Stimulated activated memory B cell treated with anti-CD40 and anti-IgM and Interleukin-4, amounts not matched to agents 10 μg/mL and 1 μg/mL and 100 μg/mL, for 72 hours (primary cell): Measurements from ENCODE around the gene CRTC2.
"Not testable (repeated sequence)": the region's sequence is repeated elsewhere in the genome, so short reads cannot be mapped to it uniquely, and the experiment has no call there.

Source experiments
- ATAC-seq: fragments of 150-1000 bp; cut with Tn5 transposase; 2 replicates; pipeline ENCODE4 v1.10.0; 2021
- H3K27ac Mint-ChIP-seq: one replicate; pipeline ENCODE4 v1.8.0; 2022; ENCODE audit warnings: mild to moderate bottlenecking, mixed read lengths
- H3K27me3 Mint-ChIP-seq: one replicate; pipeline ENCODE4 v1.8.0; 2022; ENCODE audit warnings: mixed read lengths
- H3K36me3 Mint-ChIP-seq: one replicate; pipeline ENCODE4 v1.8.0; 2022; ENCODE audit warnings: mixed read lengths
- H3K4me1 Mint-ChIP-seq: one replicate; pipeline ENCODE4 v1.8.0; 2022; ENCODE audit warnings: mixed read lengths
- H3K4me3 Mint-ChIP-seq: one replicate; pipeline ENCODE4 v1.8.0; 2022; ENCODE audit warnings: mild to moderate bottlenecking, moderate library complexity, mixed read lengths
- H3K9me3 Mint-ChIP-seq: one replicate; pipeline ENCODE4 v1.8.0; 2022; ENCODE audit warnings: mixed read lengths

Gene CRTC2

GRCh38 chr1:153908071-153908470, 50.3 kb downstream of the CRTC2 start:
- Mint-ChIP-seq H3K4me1 (peaks cover 33% of the 10 kb centered on the region), H3K27me3 (no peaks in the 10 kb centered on the region), H3K9me3 (peaks cover 3% of the 10 kb centered on the region), H3K27ac (no peak overlapping the region), H3K4me3 (no peak overlapping the region), H3K36me3 (peaks cover 34% of the 10 kb centered on the region)
- ATAC-seq: no peak

GRCh38 chr1:153907134-153907533, 51.3 kb downstream of the CRTC2 start:
- Mint-ChIP-seq H3K27me3 (no peaks in the 10 kb centered on the region), H3K27ac (no peak overlapping the region), H3K9me3 (peaks cover 3% of the 10 kb centered on the region), H3K4me1 (peaks cover 37% of the 10 kb centered on the region), H3K4me3 (no peak overlapping the region), H3K36me3 (peaks cover 38% of the 10 kb centered on the region)
- no peak for ATAC-seq

- H3K9me3 Mint-ChIP-seq: no peaks in the 10 kb centered on the region
- no peak for ATAC-seq
- H3K27me3 Mint-ChIP-seq: no peaks in the 10 kb centered on the region
- H3K4me3 Mint-ChIP-seq: no peak overlapping the region
- no peak overlapping the region for H3K27ac Mint-ChIP-seq
- peaks cover 29% of the 10 kb centered on the region for H3K4me1 Mint-ChIP-seq
- H3K36me3 Mint-ChIP-seq: peaks cover 30% of the 10 kb centered on the region
Measured at GRCh38 chr1:153906396-153906795, 52.0 kb downstream of the CRTC2 start.

- not testable (repeated sequence) for H3K27me3 Mint-ChIP-seq, H3K27ac Mint-ChIP-seq, H3K4me3 Mint-ChIP-seq, ATAC-seq, H3K9me3 Mint-ChIP-seq
- Mint-ChIP-seq H3K36me3 (peaks cover 26% of the 10 kb centered on the region), H3K4me1 (peaks cover 24% of the 10 kb centered on the region)
Measured at GRCh38 chr1:153905908-153906307, 52.5 kb downstream of the CRTC2 start.

GRCh38 chr1:153903841-153904455, 54.5 kb downstream of the CRTC2 start:
- Mint-ChIP-seq H3K27ac (no peak overlapping the region), H3K36me3 (peaks cover 24% of the 10 kb centered on the region), H3K27me3 (no peaks in the 10 kb centered on the region), H3K4me3 (no peak overlapping the region), H3K4me1 (peaks cover 24% of the 10 kb centered on the region), H3K9me3 (no peaks in the 10 kb centered on the region)
- no peak for ATAC-seq

- Mint-ChIP-seq H3K27ac (no peak overlapping the region), H3K9me3 (no peaks in the 10 kb centered on the region), H3K36me3 (peaks cover 15% of the 10 kb centered on the region), H3K4me3 (no peak overlapping the region), H3K4me1 (peaks cover 28% of the 10 kb centered on the region), H3K27me3 (no peaks in the 10 kb centered on the region)
- ATAC-seq: no peak
Measured at GRCh38 chr1:153899509-153899908, 58.9 kb downstream of the CRTC2 start.
